HCT116 (cell line): ENCODE measurements around the gene PANK1.

Experiments used
- CTCF ChIP-seq, 3 experiments: fragments of 200-600 bp in 1 of 3; sonication (generic) in 1 of 3; IDR thresholded peaks in 2 of 3; conservative IDR thresholded peaks in 1 of 3; 2 replicates each; pipeline ENCODE4 v1.5.1; 2012 to 2017; ENCODE audit warnings: low read depth in 2 of 3, low read length in 2 of 3, antibody characterized with exemption in 1 of 3, borderline replicate concordance in 1 of 3, control low read depth in 1 of 3, mild to moderate bottlenecking in 1 of 3, mixed read lengths in 1 of 3, mixed run types in 1 of 3, moderate library complexity in 1 of 3; ENCODE audit not compliant: insufficient read depth in 1 of 3
- EGR1 ChIP-seq: IDR thresholded peaks from 2 replicates; pipeline ENCODE4 v1.6.1; 2012; ENCODE audit warnings: low read depth
- POLR2A ChIP-seq: IDR thresholded peaks from 2 replicates; pipeline ENCODE4 v1.7.0; 2011; ENCODE audit warnings: borderline replicate concordance; ENCODE audit not compliant: insufficient read depth, insufficient read length; ENCODE audit errors: extremely low read depth

- TF ChIP-seq CTCF (IDR thresholded peaks at IDR 0.05 in 2 of 3, conservative IDR thresholded peaks at IDR 0.05 in 1 of 3; ENCODE audit: borderline replicate concordance in 1 of 3, insufficient read depth in 1 of 3, low read depth in 2 of 3, low read length in 2 of 3) (no peak), POLR2A (no peak), EGR1 (no peak)
These were observed 1.6 kb downstream of the PANK1 start for GRCh38 chr10:89643431-89643811.
